Measurements from ENCODE around the gene CCL18.

DNA sequence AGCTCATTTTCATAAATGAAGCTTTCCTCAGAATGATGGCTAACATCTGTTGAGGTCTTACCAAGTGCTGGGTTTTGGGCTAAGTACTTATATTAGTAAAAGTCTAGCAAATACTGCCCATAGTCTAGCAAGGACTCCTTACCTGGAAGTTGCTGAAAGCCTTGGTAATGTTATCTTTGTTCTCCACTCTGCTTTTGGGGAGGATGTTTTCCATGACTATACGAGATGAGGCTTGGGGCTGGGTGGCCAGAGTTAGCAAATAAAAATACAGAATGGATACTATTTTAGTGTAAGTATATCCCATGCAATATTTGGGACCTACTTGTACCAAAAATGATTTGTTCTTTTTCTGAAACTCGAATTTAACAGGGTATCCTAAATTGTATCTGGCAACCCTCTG is 7.7 kb downstream of the CCL18 start:
- TF ChIP-seq ARNT (IDR thresholded peaks at IDR 0.05) (no peak), SUZ12 (IDR thresholded peaks at IDR 0.05) (no peak), ZNF384 (IDR thresholded peaks at IDR 0.05) (no peak), ELF4 (IDR thresholded peaks at IDR 0.05) (no peak), LEF1 (IDR thresholded peaks at IDR 0.05; ENCODE audit: borderline replicate concordance) (no peak), FOXM1 (IDR thresholded peaks at IDR 0.05; ENCODE audit: borderline replicate concordance) (no peak), SP1 (IDR thresholded peaks at IDR 0.05) (no peak), HDGF (IDR thresholded peaks at IDR 0.05; ENCODE audit: borderline replicate concordance) (no peak), BHLHE40 (IDR thresholded peaks at IDR 0.05; ENCODE audit: borderline replicate concordance) (no peak), CTBP1 (IDR thresholded peaks at IDR 0.05; ENCODE audit: borderline replicate concordance) (no peak)
- TF ChIP-seq, protein P1, sequence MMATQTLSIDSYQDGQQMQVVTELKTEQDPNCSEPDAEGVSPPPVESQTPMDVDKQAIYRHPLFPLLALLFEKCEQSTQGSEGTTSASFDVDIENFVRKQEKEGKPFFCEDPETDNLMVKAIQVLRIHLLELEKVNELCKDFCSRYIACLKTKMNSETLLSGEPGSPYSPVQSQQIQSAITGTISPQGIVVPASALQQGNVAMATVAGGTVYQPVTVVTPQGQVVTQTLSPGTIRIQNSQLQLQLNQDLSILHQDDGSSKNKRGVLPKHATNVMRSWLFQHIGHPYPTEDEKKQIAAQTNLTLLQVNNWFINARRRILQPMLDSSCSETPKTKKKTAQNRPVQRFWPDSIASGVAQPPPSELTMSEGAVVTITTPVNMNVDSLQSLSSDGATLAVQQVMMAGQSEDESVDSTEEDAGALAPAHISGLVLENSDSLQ (IDR thresholded peaks at IDR 0.05), result no peak

Measured in HEK293T (cell line).